HG03108 (cell line): ENCODE measurements around the gene CCDC81.
"Not testable (repeated sequence)": the region's sequence is repeated elsewhere in the genome, so short reads cannot be mapped to it uniquely, and the experiment has no call there.

Source experiments
- ATAC-seq: cut with Tn5 transposase; IDR thresholded peaks from one replicate; pipeline ENCODE4 v1.9.1; 2021; ENCODE audit warnings: moderate library complexity; ENCODE audit not compliant: unreplicated experiment

Gene CCDC81

DNA sequence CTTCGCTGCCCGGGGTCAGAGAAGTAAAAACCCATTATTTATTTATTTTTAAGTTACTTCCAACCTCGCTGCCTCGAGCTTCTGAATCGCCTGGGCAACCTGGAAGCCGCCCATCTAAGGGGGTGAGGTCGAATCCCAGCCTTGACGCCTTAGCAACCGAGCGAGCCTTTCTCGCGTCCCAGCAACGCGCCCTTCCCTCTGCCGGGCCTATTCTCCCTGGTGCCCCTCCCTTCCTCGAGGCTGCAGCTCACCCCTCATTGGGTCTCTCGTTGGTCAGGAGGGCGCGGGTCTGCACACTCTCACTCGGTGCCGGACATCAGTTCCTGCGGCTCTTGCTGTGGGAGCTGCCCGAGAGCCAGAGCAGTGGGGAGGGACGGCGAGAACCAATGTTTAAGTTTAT lies at the start of gene CCDC81:
Gene CCDC81 (plus strand): TSS at position 302 of the 400 bp plus-strand sequence. CDS start 277 bp downstream, outside the sequence.
- ATAC-seq: no peak

GRCh38 chr11:86335131-86335767 lies 39.4 kb upstream of the CCDC81 start:
- ATAC-seq: no peak

DNA sequence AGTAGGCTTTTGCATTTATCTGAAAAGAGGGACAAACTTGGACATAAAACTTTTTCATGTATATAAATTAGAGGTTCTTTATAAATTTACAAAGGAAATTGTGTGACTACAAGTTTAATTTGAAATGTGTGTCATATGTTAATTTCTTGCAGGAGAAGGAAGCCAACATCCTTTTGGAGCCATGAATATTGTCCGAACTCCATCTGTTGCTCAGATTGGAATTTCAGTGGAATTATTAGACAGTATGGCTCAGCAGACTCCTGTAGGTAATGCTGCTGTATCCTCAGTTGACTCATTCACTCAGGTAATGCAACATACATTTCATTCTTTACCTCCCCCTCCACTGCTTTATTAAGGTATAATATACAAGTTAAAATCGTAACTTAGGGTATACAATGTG lies 37.5 kb upstream of the CCDC81 start:
- ATAC-seq: no peak

GRCh38 chr11:86341382-86341781 lies 33.3 kb upstream of the CCDC81 start:
- no peak for ATAC-seq

DNA sequence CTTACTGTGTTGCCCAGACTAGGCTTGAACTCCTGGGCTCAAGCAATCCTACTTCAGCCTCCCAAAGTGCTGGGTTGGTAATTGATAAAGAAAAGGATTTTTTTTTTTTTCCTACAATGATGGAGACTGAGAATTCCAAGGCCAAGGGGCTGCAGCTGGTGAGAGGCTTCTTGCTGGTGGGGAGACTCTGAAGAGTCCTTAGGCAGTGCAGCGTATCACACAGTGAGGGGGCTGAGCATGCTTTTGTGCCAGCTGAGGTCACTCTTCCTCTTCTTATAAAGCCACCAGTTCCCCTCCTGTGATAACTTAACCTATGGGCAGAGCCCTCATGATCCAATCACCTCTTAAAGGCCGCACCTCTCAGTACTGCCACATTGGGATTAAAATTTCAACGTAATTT lies 28.2 kb upstream of the CCDC81 start:
- ATAC-seq: no peak

DNA sequence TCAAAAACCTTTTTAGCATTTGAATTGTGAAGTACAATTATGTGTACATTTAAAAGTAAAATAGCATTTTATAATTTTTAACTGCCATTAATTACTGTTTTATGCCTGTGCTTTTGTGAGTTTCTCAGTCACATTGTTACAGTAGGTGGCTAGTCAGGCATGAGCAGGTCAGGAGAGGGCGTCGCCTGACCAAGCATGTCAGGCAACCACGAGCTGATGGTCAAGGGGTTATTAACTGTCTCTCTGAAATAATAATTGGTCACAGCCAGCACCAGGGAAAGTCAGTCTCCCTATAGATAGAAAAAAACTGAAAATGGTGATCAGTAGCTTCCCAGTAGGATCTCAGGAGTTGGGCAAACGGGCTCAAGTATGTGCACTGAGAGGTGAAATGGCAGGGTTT lies 19.4 kb upstream of the CCDC81 start:
- ATAC-seq: no peak

DNA sequence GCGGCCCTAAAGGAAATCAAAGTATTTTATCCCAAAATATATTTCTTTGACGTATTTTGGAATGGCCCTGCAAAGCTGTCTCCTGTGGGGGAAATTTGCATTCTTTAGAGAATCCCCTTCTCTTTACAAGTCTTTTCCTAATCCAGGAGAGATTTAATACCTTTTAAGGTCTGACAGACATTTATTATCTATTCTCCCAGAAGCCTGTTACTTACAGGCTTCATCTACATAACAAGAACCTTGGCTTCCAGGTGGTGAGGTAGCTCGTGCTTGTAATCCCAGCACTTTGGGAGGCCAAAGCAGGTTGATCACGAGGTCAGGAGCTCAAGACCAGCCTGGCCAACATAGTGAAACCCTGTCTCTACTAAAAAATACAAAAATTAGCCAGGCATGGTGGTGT lies 17.3 kb upstream of the CCDC81 start:
- not testable (repeated sequence) for ATAC-seq

DNA sequence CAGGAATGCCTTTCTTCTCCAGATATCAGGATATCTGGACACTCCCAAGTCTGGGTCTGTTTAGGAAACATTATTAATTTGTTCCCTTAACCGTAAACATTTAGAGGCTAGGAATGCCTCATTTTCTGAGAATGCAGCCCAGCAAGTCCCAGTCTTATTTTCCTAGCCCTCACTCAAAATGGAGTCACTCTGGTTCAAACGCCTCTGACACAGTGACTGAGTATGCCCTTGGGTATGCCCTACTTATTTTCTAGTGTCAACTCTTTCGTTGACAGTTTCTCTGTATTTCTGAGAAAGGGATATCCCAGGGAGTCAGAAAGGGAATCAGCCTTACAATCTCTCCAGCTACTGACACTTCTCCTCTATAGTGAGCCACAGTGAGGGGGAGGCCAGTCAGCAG lies 16.0 kb upstream of the CCDC81 start:
- no peak for ATAC-seq

- no peak for ATAC-seq
These were observed 13.8 kb upstream of the CCDC81 start for GRCh38 chr11:86360775-86361395.

- no peak for ATAC-seq
These were observed 11.3 kb upstream of the CCDC81 start for GRCh38 chr11:86363424-86363823.

DNA sequence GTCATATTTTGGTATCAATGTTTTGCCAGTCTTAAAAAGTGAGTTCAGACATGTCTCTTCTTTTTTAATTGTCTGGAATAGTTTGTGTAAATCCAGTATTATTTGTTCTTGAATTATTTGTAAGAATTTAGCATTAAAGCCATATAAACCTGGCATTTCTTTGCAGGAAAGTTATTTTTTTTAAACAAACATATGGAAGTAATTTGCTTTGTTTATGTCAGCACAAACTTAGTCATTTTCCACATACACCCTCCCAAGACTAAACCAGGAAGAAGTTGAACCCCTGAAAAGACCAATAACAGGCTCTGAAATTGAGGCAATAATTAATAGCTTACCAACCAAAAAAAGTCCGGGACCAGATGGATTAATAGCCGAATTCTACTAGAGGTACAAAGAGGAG lies 9.1 kb upstream of the CCDC81 start:
- ATAC-seq: no peak

- no peak for ATAC-seq
These were observed 5.0 kb upstream of the CCDC81 start for GRCh38 chr11:86369668-86370067.

GRCh38 chr11:86370171-86370570 lies 4.5 kb upstream of the CCDC81 start:
- ATAC-seq: no peak

- ATAC-seq: no peak
These were observed 3.6 kb upstream of the CCDC81 start for GRCh38 chr11:86370922-86371594.

GRCh38 chr11:86372041-86372440 lies 2.6 kb upstream of the CCDC81 start:
- ATAC-seq: no peak

DNA sequence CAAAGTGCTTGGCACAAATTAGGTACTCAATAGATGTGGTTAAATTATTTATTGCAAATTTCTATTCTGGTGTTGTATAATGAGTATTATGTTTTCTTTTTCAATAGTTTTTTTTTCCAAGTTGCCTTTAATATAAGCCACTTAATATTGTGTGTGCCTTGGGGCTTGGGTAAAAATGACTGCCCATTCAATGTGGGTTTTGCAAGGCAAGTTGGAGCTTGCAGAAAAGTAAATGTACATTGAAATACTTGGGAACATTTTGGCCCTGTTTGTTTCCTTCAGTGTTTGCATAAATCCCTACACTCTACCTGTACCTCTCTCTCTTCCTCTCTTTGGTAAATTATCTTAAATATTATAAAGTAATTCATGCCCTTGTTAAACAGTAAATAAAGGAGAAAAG lies 2.1 kb upstream of the CCDC81 start:
- no peak for ATAC-seq

GRCh38 chr11:86374069-86374468 lies 618 bp upstream of the CCDC81 start:
- ATAC-seq: no peak

DNA sequence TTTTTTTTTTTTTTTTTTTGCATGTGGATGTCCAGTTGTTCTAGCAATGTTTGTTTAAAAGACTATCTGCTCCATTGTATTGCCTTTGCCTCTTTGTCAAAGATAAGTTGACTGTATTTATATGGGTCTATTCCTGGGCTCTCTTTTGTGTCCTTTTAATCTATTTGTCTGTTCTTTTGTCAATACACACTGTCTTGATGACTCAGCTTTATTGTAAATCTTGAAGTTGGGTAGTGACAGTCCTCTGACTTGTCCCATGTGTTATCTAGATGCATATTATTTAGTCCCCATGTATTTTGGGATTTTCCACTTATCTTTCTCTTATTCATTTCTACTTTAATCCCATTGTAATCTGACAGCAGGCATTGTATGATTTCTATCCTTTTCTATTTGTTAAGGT lies 3.3 kb downstream of the CCDC81 start:
- no peak for ATAC-seq

GRCh38 chr11:86380295-86381059 lies 5.8 kb downstream of the CCDC81 start:
- no peak for ATAC-seq

DNA sequence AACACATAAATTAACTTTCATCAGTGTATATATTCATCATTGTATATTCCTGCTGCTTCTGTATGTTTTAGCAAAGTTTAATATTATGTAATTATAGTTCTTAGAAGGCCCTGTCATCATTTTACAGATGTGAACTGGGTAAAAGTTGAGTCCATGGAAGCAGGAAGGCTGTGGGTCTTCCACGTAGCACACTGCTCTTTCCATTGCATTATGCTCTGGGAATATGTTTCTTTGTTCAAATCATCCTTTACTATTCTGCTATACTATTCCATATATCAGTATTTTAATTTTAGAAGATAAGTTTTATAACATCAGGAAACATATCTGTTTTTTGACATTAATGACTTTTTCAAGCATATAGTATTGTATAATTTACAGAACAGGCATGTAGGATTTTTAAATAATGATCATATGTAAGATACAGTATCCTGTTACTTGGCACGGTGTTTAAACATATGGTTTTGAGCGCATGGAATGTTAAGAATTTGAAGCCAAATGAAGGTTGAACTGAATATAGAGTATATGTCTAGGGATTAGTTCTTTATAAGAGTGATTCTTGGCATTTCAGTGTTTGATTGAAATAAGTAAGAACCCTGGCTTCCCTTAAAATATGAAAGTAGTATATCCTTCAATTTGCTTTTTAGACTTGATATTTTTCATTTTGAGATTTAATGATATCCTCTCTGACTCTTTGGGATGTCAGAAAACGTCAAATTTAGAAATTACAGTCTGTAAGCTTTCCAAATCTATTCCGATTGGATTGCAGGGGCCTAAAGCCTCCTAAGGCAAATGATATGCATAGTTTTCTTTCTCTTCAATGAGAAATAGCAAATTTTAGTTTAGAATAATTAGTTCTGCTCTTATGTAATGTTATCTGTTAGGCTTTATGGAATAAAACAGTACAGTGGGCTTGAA lies 8.6 kb downstream of the CCDC81 start:
- no peak for ATAC-seq

DNA sequence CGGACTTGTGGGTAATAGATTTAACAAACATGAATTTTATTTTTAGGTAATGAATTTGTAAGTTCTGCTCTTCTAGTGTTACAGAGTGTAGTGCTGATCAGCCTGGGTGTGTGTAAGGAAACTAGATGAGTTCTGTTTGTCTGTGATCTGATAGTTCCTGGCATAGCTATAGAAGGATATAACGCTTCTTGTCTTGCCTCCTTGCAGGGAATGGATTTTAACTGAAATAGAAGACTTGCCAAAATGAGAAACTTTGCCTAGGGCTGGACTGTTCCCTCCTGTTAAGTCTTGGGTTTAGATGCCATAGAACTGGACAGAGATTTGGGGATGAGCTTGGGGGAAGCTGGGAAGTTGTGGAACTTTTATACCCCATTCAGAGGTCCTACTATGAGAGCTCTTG lies 11.6 kb downstream of the CCDC81 start:
- ATAC-seq: no peak
